Measurements from ENCODE around the gene LRIG1.

DNA sequence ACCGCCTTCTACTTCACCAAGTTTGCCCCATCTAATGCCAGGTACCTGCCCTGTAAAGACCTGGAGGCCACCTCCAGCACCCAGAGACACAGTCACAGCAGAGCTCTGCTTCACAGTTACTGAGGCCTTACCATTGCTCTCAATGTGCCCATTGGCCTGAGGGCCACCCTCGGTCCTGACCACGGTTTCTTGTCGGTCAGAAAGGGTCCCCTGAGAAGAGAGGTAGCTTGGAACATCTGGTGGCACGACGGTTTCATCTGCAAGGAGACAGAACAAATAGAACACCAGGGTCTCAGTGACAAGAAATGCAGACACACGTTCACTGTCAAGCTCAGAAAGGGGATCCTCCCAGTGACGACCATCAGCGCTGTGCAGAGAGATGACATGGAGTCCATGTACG, 118.7 kb downstream of the LRIG1 start:
- no peak for TF ChIP-seq EZH2 (IDR thresholded peaks at IDR 0.05; ENCODE audit: borderline replicate concordance, low read depth, low read length, poor library complexity, severe bottlenecking)
- TF ChIP-seq, protein P1, sequence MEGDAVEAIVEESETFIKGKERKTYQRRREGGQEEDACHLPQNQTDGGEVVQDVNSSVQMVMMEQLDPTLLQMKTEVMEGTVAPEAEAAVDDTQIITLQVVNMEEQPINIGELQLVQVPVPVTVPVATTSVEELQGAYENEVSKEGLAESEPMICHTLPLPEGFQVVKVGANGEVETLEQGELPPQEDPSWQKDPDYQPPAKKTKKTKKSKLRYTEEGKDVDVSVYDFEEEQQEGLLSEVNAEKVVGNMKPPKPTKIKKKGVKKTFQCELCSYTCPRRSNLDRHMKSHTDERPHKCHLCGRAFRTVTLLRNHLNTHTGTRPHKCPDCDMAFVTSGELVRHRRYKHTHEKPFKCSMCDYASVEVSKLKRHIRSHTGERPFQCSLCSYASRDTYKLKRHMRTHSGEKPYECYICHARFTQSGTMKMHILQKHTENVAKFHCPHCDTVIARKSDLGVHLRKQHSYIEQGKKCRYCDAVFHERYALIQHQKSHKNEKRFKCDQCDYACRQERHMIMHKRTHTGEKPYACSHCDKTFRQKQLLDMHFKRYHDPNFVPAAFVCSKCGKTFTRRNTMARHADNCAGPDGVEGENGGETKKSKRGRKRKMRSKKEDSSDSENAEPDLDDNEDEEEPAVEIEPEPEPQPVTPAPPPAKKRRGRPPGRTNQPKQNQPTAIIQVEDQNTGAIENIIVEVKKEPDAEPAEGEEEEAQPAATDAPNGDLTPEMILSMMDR (conservative IDR thresholded peaks at IDR 0.05; ENCODE audit: low read depth, low read length): no peak

Data from A673 (cell line).